Fibroblast of villous mesenchyme (primary cell): ENCODE results near the gene HES4. TPM values are rescaled to one million over a fixed set of nuclear protein-coding genes. Genes with fewer than 3 reads are reported as not detected.

ENCODE experiments used
- DNase-seq: peaks from one replicate; pipeline ENCODE4 v3.0.0-alpha.2; 2010; ENCODE audit warnings: low read depth
- H3K4me3 ChIP-seq: 2 replicates; pipeline ENCODE4 v1.5.1; 2011; ENCODE audit warnings: low read depth, mild to moderate bottlenecking, low read length
- CTCF ChIP-seq: IDR thresholded peaks from 2 replicates; pipeline ENCODE4 v1.5.1; 2012; ENCODE audit warnings: low read depth, mild to moderate bottlenecking, low read length; ENCODE audit not compliant: insufficient read depth
- small RNA-seq: library from RNA; depleted of rRNA; stranded (forward); fragments of <200 nt; gene quantifications from one replicate; pipeline ENCODE3, GENCODE V24; 2012
- total RNA-seq: library from RNA; depleted of rRNA; stranded (reverse); fragments of >200 nt; gene quantifications from 2 replicates; pipeline ENCODE4 v1.2.3, GENCODE V29; 2012

The HES4 gene
- total RNA-seq, 1 donor, result 2.2 TPM

DNA sequence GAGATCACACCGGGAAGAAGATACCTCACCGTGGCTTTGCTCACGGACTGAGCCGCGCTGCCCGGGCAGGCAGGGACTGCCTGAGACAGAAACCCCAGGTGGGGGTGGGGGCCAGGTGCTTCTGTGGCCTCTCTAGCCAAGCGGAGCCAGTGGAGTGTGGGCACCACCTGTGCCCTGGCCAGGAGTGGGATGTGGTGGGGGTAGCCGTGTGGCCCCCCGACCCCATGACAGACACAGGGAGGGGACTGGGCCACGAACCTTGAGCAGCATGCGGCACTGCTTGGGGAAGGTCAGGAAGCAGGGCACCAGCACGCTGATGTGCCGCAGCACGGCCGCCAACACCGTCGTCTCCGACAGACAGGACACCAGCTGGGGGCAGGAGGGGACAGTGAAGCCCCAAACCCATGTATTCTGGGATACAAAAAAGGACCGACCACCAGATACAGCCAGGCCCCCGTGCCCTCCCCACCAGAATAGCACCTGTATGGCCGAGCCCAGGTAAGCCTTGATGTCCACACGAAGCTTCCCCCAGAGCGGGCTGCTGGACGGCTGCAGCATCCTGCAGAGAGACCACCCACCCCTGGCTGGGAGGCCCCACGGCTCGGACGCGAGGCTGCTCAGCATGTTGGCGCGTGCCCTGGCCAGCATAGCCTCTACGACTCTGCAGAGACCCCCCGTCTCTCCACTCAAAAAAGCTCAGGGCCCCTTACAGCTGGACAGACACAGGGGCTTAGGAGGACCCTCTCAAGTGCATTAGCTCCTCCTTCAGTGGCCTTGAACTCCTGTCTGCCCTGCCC is 46.2 kb downstream of the HES4 start:
- TF ChIP-seq CTCF, result no peak
- no peak overlapping the region for H3K4me3 ChIP-seq
- no peak for DNase-seq

GRCh38 chr1:952603-953002 is 47.3 kb downstream of the HES4 start:
- TF ChIP-seq CTCF, result no peak
- no peak for DNase-seq
- H3K4me3 ChIP-seq, result no peak overlapping the region

DNA sequence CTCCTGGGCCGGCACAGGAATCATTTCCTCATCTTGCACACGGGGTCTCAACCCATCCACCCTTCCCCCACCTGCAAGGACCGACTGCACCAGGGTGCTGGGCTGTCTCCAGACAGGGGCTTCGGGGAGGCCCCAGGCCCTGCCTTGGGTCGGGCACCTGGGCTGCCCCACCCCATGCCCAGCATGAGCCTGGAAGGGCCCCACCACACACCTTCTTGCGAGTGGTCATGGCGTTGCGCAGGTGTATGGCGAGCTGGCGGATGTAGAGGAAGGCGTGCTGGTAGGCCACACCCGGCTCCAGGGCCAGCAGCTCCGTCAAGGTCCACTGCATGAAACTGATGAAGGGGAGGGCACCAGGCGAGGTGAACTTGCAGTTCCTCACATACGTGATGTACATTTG is 47.7 kb downstream of the HES4 start:
- no peak overlapping the region for H3K4me3 ChIP-seq
- TF ChIP-seq CTCF, result no peak
- DNase-seq, result no peak

DNA sequence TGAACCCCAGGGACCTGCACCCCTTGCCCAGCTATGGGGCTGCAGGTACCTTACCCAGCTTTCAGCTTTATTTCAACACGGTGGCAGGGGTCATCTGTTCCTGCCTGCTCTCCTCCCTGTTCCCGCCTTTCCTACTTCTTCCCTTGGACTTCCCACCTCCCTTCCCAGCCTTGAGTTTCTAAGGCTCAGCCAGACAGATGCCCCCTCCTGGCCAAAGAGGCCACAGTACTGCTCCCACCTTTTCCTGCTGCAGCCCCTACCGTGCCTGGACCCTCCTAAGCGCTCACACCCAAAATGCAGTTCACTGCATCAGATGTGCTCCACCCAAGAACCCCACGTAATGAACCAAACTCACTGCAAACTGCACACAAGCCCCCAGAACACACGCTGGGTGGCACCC is 48.5 kb downstream of the HES4 start:
- DNase-seq, result peak; percentile 41
- TF ChIP-seq CTCF, result peak; percentile 50

DNA sequence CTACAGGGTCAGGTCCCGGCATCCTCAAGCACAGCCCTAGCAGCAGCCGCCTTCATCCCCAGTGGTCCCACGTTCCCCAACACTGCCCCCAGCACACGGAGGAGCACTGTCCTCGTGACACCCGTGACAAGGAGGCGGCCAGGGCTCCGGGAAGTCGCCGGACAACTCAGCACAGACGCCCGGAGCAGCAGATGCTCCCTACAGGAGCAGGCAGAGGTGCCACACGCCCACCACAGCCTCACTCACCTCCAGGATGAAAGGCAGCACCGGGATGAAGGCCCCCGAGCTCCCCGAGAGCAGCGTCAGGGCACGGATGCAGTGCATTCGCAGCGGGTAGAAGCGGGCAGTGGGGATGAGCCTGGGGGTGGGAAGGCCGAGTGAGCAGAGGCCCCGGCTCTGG is 49.0 kb downstream of the HES4 start:
- H3K4me3 ChIP-seq, result no peak overlapping the region
- no peak for TF ChIP-seq CTCF
- DNase-seq, result no peak

More for the DNA sequence above, 48.5 kb downstream of the HES4 start:
- no peak overlapping the region for H3K4me3 ChIP-seq

DNA sequence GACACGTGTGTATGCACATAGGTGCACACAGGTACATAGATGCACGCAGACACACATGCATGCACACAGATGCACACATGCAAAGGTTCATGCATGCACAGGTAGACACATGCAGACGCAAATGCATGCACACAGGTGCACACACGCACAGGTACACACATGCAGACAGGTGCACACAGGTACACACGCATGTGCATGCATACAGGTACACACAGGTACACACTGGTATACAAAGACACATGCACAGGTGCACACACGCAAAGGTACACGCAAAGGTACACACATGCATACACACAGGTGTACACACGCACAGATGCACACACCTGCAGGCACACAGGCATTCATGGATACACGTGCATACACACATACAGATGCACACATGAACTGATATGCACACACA is 49.6 kb downstream of the HES4 start:
- no peak overlapping the region for H3K4me3 ChIP-seq
- no peak for TF ChIP-seq CTCF
- DNase-seq, result no peak

Small RNA genes lying within 50 kb of the gene (small RNA-seq; reads per million reads assigned to genes)
- gene AL645608.3, result not detected

Other genes starting within 250 kb of the HES4 start
- 2.2 and 7.7 TPM in 2 replicates for gene SAMD11, start 76.2 kb downstream of the HES4 start, total RNA-seq
- 66.7 and 76.9 TPM in 2 replicates for gene NOC2L, start 40.8 kb downstream of the HES4 start, total RNA-seq
- 6.0 and 9.3 TPM in 2 replicates for gene KLHL17, start 39.5 kb downstream of the HES4 start, total RNA-seq
- gene PLEKHN1, start 33.6 kb downstream of the HES4 start, total RNA-seq, result 1.7 and 1.9 TPM in 2 replicates
- under 0.01 and 0.43 TPM in 2 replicates for gene PERM1, start 18.0 kb downstream of the HES4 start, total RNA-seq
- 132 and 137 TPM in 2 replicates for gene ISG15, start 13.4 kb upstream of the HES4 start, total RNA-seq
- 77.0 and 95.9 TPM in 2 replicates for gene AGRN, start 20.0 kb upstream of the HES4 start, total RNA-seq
- gene RNF223, start 74.2 kb upstream of the HES4 start, total RNA-seq, result not detected in 2 replicates
- gene C1orf159, start 116.0 kb upstream of the HES4 start, total RNA-seq, result 6.5 and 7.1 TPM in 2 replicates
- gene TTLL10, start 173.8 kb upstream of the HES4 start, total RNA-seq, result not detected in 2 replicates
- not detected in 2 replicates for gene TNFRSF18, start 206.5 kb upstream of the HES4 start, total RNA-seq
- gene TNFRSF4, start 214.1 kb upstream of the HES4 start, total RNA-seq, result 0.32 and 0.43 TPM in 2 replicates
- gene SDF4, start 231.9 kb upstream of the HES4 start, total RNA-seq, result 88.9 and 99.9 TPM in 2 replicates
- gene B3GALT6, start 232.1 kb upstream of the HES4 start, total RNA-seq, result 25.0 and 30.3 TPM in 2 replicates
- gene C1QTNF12, start 246.6 kb upstream of the HES4 start, total RNA-seq, result 0.32 and 0.43 TPM in 2 replicates